ENCODE measurements around the gene ARMC3. TPM values are rescaled to one million over a fixed set of nuclear protein-coding genes. Genes with fewer than 3 reads are reported as not detected.
"Not testable (repeated sequence)": the region's sequence is repeated elsewhere in the genome, so short reads cannot be mapped to it uniquely, and the experiment has no call there.

The ARMC3 gene
- total and polyA plus RNA-seq, 9 of the 15 experiments (the other 6 are each of a cell fraction or from before 2014, with no cell fraction given), result 0.33 to 1.1 (median 0.62) TPM

DNA sequence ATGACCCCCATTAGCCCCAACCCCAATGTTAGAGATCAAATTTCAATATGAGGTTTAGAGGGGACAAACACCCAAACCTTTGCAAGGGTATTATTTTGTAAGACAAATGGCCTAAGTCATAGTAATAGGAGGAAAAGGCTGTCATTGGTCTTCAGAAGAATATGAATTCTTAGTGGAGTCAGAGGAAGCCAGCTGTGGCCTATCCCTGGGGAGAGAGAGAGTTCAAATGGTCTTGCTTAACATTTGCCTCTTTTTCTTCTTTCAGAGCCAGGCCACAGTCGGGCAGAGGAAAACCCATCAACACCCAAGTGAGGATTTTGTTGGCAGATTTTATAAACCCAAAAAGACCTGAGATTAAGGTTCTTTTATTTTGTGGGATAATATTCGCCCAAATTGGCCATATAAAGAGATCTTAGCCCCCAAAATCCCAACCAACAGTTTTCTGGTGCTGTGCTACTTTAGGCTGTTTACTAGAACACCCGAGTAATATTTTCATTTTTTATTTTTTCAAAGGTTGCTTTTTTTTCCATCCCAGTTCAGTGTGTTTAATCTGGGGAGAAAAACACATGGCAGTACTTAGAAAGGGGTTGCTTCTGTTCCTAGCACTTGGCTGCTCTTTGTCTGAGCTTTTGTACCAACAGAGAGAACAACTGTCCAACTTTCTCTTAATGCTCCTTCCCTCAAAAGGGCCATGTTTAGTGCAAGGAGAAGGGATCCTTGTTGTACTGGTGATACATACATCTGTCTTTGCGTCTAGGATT, 26.8 kb upstream of the ARMC3 start (continued):
- TF ChIP-seq, protein P1, sequence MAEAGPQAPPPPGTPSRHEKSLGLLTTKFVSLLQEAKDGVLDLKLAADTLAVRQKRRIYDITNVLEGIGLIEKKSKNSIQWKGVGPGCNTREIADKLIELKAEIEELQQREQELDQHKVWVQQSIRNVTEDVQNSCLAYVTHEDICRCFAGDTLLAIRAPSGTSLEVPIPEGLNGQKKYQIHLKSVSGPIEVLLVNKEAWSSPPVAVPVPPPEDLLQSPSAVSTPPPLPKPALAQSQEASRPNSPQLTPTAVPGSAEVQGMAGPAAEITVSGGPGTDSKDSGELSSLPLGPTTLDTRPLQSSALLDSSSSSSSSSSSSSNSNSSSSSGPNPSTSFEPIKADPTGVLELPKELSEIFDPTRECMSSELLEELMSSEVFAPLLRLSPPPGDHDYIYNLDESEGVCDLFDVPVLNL (CRISPR knock-in tag; IDR thresholded peaks at IDR 0.05; ENCODE audit: low read depth), result no peak
- TF ChIP-seq GABPA (tag; conservative IDR thresholded peaks at IDR 0.05; ENCODE audit: low read depth) (no peak), PHB (CRISPR knock-in tag; IDR thresholded peaks at IDR 0.05) (no peak)

DNA sequence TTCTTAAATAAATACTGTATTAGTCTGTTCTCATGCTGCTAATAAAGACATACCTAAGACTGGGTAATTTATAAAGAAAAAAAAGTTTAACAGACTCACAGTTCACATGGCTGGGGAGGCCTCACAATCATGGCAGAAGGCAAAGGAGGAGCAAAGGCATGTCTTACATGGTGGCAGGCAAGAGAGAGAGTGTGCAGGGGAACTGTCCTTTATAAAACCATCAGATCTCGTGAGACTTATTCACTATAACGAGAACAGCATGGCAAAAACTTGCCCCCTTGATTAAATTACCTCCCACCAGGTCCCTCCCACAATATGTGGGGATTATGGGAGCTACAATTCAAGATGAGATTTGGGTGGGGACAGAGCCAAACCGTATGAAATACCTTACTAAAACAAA, 25.7 kb upstream of the ARMC3 start:
- FAIRE-seq; H3K36me3 ChIP-seq (ENCODE audit: control insufficient read depth, insufficient read depth, low read length); H3K27me3 ChIP-seq (ENCODE audit: control insufficient read depth in 2 of 2, insufficient read depth in 2 of 2, low read length in 2 of 2); H3K9ac ChIP-seq (ENCODE audit: insufficient read depth in 1 of 2, low read depth in 2 of 2, low read length in 2 of 2); H3K79me2 ChIP-seq (ENCODE audit: control insufficient read depth, insufficient read depth, low read length); DNase-seq (ENCODE audit: extremely low read depth in 1 of 4, low spot score in 3 of 4); H2AFZ ChIP-seq (ENCODE audit: low read depth, low read length); H3K4me2 ChIP-seq (ENCODE audit: insufficient read depth, low read length); H3K4me3 ChIP-seq; H4K20me1 ChIP-seq (replicated peaks; ENCODE audit: control insufficient read depth, insufficient read depth, low read length); H3K27ac ChIP-seq (ENCODE audit: extremely low read depth, low read depth, low read length); CTCF ChIA-PET (ENCODE audit: low intra/inter-chr PET ratio); BruUV-seq (replicated peaks); H3K9me1 ChIP-seq (ENCODE audit: control insufficient read depth, insufficient read depth, low read length); POLR2A ChIA-PET; in situ Hi-C loops (cut with MboI); H3K9me3 ChIP-seq (replicated peaks; ENCODE audit: control insufficient read depth, insufficient read depth, low read depth, low read length); intact Hi-C loops (cut with micrococcal nuclease); H3K4me1 ChIP-seq (replicated peaks in 1 of 2; ENCODE audit: control insufficient read depth in 2 of 2, insufficient read depth in 2 of 2, low read length in 2 of 2); ATAC-seq: not testable (repeated sequence)
- 9% methylated on average over 3 of the region's 3 CpGs for WGBS (ENCODE audit: insufficient coverage, low coverage, missing lambda C conversion rate)
- peak; percentile 94 for TF ChIP-seq ZNF431 (CRISPR knock-in tag; IDR thresholded peaks at IDR 0.05)

Measured in K562 (cell line).